Eye (tissue), 1 donor: ENCODE results near the gene ALG6.

Experiments
- DNase-seq: peaks from one replicate; pipeline ENCODE4 v3.0.0-alpha.2; 2015

ALG6 gene

GRCh38 chr1:63367215-63368103, at the start of gene ALG6:
ALG6 (plus strand) TSS chr1:63367627; CDS start chr1:63370978, 3,351 bp downstream.
- peak; percentile 97 for DNase-seq

- DNase-seq = no peak
Observed at GRCh38 chr1:63317817-63318152, 49.6 kb upstream of the ALG6 start.

- DNase-seq = peak; percentile 72
Observed at GRCh38 chr1:63318201-63318979, 49.0 kb upstream of the ALG6 start.

- DNase-seq = peak; percentile 78
Observed at GRCh38 chr1:63319046-63320021, 48.1 kb upstream of the ALG6 start.

GRCh38 chr1:63320022-63320721, 47.3 kb upstream of the ALG6 start:
- DNase-seq = peak; percentile 72

- peak; percentile 70 for DNase-seq
Observed at GRCh38 chr1:63321066-63321784, 46.2 kb upstream of the ALG6 start.

- DNase-seq = peak; percentile 62
Observed at GRCh38 chr1:63321785-63322113, 45.7 kb upstream of the ALG6 start.

GRCh38 chr1:63322114-63322943, 45.1 kb upstream of the ALG6 start, which contains the start of gene FOXD3:
FOXD3 (plus strand) TSS chr1:63322567; CDS start chr1:63323059, 492 bp downstream.
- peak; percentile 86 for DNase-seq

- DNase-seq = peak; percentile 85
Observed at GRCh38 chr1:63322944-63323864, 44.2 kb upstream of the ALG6 start.

- peak; percentile 51 for DNase-seq
Observed at GRCh38 chr1:63323865-63324778, 43.3 kb upstream of the ALG6 start.

GRCh38 chr1:63324779-63325119, 42.7 kb upstream of the ALG6 start:
- DNase-seq = no peak

- DNase-seq = peak; percentile 63
Observed at GRCh38 chr1:63325279-63325985, 42.0 kb upstream of the ALG6 start.

- no peak for DNase-seq
Observed at GRCh38 chr1:63326106-63326472, 41.3 kb upstream of the ALG6 start.

- DNase-seq = peak; percentile 86
Observed at GRCh38 chr1:63326473-63327380, 40.7 kb upstream of the ALG6 start.

GRCh38 chr1:63327417-63328054, 39.9 kb upstream of the ALG6 start:
- DNase-seq = peak; percentile 95

- DNase-seq = no peak
Observed at GRCh38 chr1:63328122-63328521, 39.3 kb upstream of the ALG6 start.
